Suppressor macrophage treated with lipopolysaccharide for 1 hour (primary cell): Measurements from ENCODE around the gene PYGL.
"Not testable (repeated sequence)": the region's sequence is repeated elsewhere in the genome, so short reads cannot be mapped to it uniquely, and the experiment has no call there.

ENCODE experiments used
- DNase-seq, 3 donors: peaks; one replicate each; pipeline ENCODE4 v3.0.0-alpha.2; 2020 to 2022

Gene PYGL

GRCh38 chr14:50943943-50944646, at the start of gene PYGL:
TSS of gene PYGL (minus strand) at chr14:50944483. CDS start at chr14:50944403, 80 bp downstream.
- peak; percentile 84 to 94 (median 89) for DNase-seq

- DNase-seq = no peak
Measured at GRCh38 chr14:50985859-50986331, 41.6 kb upstream of the PYGL start.

- DNase-seq = no peak
Measured at GRCh38 chr14:50985124-50985858, 41.0 kb upstream of the PYGL start.

- no peak for DNase-seq
Measured at GRCh38 chr14:50984036-50984710, 39.9 kb upstream of the PYGL start.

DNA sequence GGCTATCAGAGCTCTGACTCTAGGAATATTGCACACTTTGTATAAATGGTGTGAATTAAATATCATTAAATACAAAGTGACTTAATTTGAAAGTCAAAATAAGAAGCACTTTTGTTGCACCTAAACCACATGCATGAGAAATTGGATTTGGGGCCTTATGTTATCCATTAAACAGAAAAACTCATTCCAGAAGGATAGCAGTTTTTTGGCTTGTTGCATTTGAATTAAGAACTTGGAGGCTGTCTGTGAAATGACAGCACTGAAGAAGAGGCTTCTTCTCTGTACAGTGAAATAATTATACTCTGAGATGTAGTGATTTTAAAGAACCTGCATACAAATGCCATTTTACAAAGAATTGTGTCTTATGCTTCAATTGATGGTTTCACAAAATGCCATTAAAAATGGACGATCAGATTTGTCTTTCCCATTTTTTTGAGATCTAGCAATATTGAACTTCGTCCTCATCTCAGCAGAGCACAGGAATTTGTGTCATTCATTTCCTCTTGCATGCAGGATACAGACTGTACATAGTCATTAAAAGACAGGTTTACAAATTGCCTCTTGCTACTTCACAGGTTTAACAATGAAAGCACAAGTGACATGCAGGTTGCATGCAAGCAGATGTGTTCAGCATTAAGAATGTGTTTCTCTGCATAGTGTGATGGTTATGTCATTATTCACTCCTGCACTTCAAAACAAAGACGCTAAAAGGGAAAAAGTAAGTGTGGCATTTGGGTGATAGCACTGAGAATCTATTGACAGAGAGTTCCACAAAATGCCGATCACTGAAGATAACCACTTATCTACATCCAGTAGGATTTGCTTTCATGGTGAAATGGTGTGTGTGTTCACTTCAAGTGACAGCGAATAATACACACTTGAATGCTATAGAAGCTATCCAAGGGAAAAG, 35.9 kb upstream of the PYGL start:
- DNase-seq = no peak

DNA sequence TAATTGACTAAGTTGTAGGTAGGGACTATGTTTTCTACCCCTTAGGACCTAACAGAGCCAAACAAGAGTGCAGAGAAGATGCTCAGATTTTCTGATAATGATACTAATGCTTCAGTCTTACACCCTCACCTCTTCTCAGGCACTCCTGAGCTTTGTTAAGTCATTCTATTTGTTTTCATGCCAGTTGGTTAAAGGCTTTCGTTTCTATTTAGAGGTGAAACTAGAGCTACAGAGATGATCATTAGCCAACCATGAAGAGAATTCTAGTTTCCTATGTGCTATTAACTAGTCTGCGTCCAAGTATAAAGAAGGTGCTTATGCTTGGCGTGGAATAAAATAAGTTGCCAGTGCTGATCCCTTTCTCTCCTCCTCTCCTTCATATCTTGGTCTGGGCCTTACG, 34.6 kb upstream of the PYGL start:
- no peak for DNase-seq

GRCh38 chr14:50978529-50978871, 34.2 kb upstream of the PYGL start:
- no peak for DNase-seq

DNA sequence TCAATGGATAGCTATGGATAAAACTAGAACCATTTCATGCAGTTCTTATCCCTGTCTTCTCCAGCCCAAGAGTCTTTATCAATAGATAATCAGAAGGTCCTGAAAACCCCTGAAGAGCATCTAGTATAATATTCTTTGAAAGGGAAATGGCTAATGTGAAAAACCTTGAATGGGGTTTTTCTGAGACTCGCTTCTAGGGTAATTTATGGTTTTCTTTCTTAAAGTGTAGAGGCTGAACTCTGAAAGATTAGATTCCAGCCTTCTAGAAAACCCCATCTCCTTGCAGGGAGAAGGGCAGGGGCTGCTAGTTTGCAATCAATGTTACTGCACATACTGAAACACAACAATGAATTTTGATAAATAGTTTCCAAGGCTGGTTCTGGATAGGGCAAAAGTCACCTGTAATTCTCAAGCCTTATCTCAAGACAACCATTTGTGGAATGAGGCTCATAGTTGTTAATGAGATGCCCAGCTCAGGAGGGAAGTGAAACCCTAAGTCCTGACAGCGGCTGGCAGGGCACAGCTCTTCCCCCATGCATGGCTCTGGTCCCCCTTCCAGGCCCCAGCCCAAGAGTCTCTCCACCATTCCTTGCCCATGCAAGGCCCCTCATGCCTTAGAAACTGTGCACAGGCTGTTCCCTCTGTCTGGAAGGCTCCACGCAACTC, 33.7 kb upstream of the PYGL start:
- DNase-seq = peak in 2 of 3 donors; percentile 34 to 41

DNA sequence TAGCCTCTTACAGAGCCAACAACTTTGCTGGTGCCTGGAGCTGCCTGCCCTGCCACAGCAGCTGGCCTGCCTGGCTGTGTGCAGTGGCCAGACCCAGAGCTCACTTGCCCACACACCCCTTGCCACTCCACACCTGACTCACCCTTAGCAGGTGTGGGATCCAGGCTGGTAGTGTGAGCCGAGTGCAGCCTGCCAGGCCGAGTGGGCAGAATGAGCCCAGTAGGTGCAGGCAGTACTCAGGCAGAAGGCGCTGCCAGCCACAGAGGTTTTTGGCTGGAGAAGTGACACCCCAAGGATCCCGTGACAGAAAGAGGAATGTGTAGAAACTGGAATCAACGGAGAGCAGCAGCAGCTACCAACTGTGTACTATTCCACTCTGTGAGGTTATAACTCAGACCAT, 29.8 kb upstream of the PYGL start:
- DNase-seq = no peak

DNA sequence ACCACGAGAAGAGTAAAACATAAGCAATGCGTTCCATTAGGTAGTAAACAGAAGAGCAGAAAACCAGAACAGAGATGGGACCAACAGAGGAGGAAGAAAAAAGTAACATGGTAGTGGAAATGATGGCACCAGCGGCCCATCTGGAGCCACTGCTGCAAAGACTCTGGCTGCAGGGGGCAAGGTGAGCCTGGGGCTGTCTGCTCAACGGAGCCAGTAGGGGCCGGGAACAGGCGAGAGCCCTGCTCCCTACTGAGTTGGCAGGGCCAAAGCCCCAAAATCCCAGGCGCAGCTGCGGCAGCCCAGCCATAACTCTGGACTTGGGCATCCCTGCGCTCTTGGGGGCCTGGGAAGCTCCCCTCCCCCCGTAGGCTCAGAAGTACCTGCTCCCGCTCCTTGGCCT, 28.5 kb upstream of the PYGL start:
- no peak for DNase-seq

GRCh38 chr14:50970886-50971781, 26.9 kb upstream of the PYGL start:
- DNase-seq = no peak

- peak; percentile 69 to 93 (median 83) for DNase-seq
Measured at GRCh38 chr14:50967790-50968189, 23.5 kb upstream of the PYGL start.

GRCh38 chr14:50967103-50967502, 22.8 kb upstream of the PYGL start:
- DNase-seq = no peak

- no peak for DNase-seq
Measured at GRCh38 chr14:50964683-50965390, 20.6 kb upstream of the PYGL start.

- DNase-seq = no peak
Measured at GRCh38 chr14:50963919-50964318, 19.6 kb upstream of the PYGL start.

GRCh38 chr14:50961605-50962221, 17.4 kb upstream of the PYGL start:
- DNase-seq = peak in 1 of 3 donors; percentile 30

GRCh38 chr14:50957296-50957695, 13.0 kb upstream of the PYGL start:
- DNase-seq = peak; percentile 43 to 70 (median 66)

- DNase-seq = not testable (repeated sequence)
Measured at GRCh38 chr14:50956421-50956820, 12.1 kb upstream of the PYGL start.

DNA sequence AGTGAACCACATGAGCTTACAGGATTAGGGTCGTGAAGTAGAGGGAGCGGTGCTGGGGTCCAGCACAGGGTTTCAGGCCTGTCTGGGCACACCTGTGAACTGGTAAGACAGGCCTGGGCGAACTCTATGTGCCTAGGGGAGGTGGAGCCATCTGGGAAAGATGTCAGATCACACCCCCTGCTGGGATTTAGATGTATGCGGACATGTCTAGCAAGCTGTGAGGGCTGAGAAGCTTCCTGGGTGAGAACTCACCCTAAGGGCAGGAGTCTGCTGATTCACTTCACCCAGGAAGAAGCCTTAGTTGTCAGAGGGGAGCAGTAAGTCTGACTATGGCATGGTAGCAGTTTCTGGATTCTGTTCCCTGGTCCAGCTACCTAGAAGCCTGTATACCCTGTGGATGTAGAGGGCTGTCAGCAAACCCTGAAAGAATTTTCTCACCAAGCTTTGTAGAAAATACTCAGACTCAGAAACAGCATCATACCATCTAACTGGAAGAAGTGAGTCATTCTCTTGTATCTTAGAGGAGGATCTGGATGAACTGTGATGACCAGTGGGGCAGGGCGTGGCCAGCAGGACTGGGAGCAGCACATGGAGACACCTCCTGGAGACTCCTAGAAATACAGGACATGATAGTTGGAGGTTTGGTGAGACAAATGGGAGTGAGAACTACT, 11.2 kb upstream of the PYGL start:
- DNase-seq = peak; percentile 90 to 96 (median 90)
